HUES64 (cell line): ENCODE measurements around the gene ERCC6.

ENCODE experiments used
- H3K27ac ChIP-seq: 2 replicates; pipeline ENCODE4 v1.7.0; 2013; ENCODE audit warnings: low read depth, low read length, inconsistent platforms
- H3K27me3 ChIP-seq: 2 replicates; pipeline ENCODE4 v1.6.1; 2013; ENCODE audit warnings: mild to moderate bottlenecking, low read length; ENCODE audit not compliant: insufficient read depth
- H3K36me3 ChIP-seq: 2 replicates; pipeline ENCODE4 v1.6.1; 2013; ENCODE audit warnings: mild to moderate bottlenecking, low read length; ENCODE audit not compliant: insufficient read depth
- H3K4me1 ChIP-seq: 2 replicates; pipeline ENCODE4 v1.6.1; 2013; ENCODE audit warnings: mild to moderate bottlenecking, low read length, moderate library complexity; ENCODE audit not compliant: insufficient read depth
- H3K4me3 ChIP-seq: 2 replicates; pipeline ENCODE4 v1.5.1; 2013; ENCODE audit warnings: mild to moderate bottlenecking, low read length, moderate library complexity
- H3K9ac ChIP-seq: 2 replicates; pipeline ENCODE4 v1.6.1; 2013; ENCODE audit warnings: mild to moderate bottlenecking, low read depth, low read length
- H3K9me3 ChIP-seq: 2 replicates; pipeline ENCODE4 v1.6.1; 2013; ENCODE audit warnings: low read depth, low read length; ENCODE audit not compliant: insufficient read depth
- WGBS: fragments of 150-250, 120-280 bp; methylation state at CpG from one replicate; pipeline ENCODE4 v1.1.7; 2013; ENCODE audit warnings: missing lambda C conversion rate; 5-methylcytosine and 5-hydroxymethylcytosine counted together

Gene ERCC6

GRCh38 chr10:49527061-49527460, 11.9 kb downstream of the ERCC6 start:
- peaks cover 58% of the 10 kb centered on the region for H3K36me3 ChIP-seq
- no peak overlapping the region for H3K4me3 ChIP-seq
- no peak overlapping the region for H3K27ac ChIP-seq
- WGBS: 82% methylated on average over 2 of the region's 2 CpGs
- H3K4me1 ChIP-seq: peaks cover 3% of the 10 kb centered on the region; the same call in 1 of the 2 replicates
- no peaks in the 10 kb centered on the region for H3K27me3 ChIP-seq
- no peak overlapping the region for H3K9ac ChIP-seq
- H3K9me3 ChIP-seq: no peaks in the 10 kb centered on the region

- Histone ChIP-seq H3K36me3 (peaks cover 56% of the 10 kb centered on the region), H3K27me3 (no peaks in the 10 kb centered on the region), H3K27ac (no peak overlapping the region), H3K9ac (no peak overlapping the region), H3K4me3 (no peak overlapping the region), H3K9me3 (no peaks in the 10 kb centered on the region), H3K4me1 (peaks cover 3% of the 10 kb centered on the region; the same call in 1 of the 2 replicates)
- WGBS: 92% methylated on average over 2 of the region's 2 CpGs
Measured at GRCh38 chr10:49526619-49527018, 12.3 kb downstream of the ERCC6 start.

DNA sequence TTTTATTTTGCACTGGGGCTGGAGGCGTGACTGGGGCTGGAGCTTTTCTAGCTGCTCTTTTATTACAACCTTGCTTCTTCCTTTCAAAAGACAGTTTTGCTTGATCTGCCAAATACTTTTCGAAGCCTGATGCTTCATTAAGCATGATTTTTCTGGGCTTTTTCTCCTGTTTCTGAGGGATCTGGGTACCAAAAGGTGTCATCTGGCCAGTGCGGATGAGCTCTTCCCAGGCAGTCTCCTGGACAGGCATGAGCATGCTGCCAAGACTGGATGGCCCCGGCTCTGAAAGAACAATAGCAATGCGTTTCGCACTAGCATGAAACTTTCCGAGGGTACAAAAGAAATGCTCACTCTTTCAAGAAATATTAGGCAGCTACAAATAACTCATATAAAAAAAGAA, 14.4 kb downstream of the ERCC6 start:
- Histone ChIP-seq H3K9ac (no peak overlapping the region), H3K4me3 (no peak overlapping the region), H3K27me3 (no peaks in the 10 kb centered on the region), H3K27ac (no peak overlapping the region), H3K4me1 (peaks cover 3% of the 10 kb centered on the region; the same call in 1 of the 2 replicates), H3K36me3 (peaks cover 41% of the 10 kb centered on the region), H3K9me3 (no peaks in the 10 kb centered on the region)
- WGBS: 97% methylated on average over 7 of the region's 7 CpGs

DNA sequence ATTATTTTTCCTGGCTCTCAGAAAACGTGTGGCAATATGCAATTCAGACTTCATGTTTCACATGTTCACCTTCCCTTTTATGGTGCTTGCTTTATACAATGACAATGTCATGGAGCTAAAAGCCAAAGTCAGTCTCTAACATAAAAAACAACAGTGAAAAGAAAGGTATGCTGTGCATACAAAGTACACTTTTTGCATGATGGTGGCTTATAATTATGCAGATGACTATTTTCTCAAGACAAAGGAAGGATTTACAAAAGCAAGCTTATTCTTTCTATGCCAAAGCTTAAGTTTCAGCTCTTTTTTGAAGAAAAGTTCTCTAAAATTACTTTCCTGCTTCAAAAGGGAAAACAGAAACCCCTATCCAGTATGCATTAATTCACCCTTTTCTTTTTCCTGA, 15.6 kb downstream of the ERCC6 start:
- Histone ChIP-seq H3K27me3 (no peaks in the 10 kb centered on the region), H3K9ac (no peak overlapping the region), H3K36me3 (peaks cover 36% of the 10 kb centered on the region), H3K9me3 (no peaks in the 10 kb centered on the region), H3K27ac (no peak overlapping the region), H3K4me1 (peaks cover 3% of the 10 kb centered on the region; the same call in 1 of the 2 replicates), H3K4me3 (no peak overlapping the region)
- WGBS: 79% methylated on average over 1 of the region's 1 CpG

DNA sequence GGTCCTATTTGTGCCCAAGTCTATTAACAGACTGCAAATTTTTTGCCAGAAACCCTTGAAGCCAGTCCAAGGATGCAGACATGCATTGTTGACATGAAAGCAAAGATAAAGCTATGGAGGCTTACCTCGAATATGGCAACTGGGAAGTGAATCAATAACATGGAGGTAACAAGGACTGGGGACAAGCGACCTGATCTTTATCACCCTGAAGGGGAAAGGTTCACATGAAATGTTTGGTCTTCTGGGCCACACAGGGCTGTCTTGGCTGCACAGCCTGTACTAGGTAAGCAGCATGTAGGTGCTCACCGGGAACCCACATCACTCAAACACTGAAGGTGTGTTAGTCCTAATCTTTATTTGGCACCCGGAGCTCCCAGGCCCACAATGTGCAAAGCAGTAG, 17.9 kb downstream of the ERCC6 start:
- H3K9me3 ChIP-seq: no peaks in the 10 kb centered on the region
- WGBS: 97% methylated on average over 4 of the region's 4 CpGs
- H3K27me3 ChIP-seq: no peaks in the 10 kb centered on the region
- peaks cover 3% of the 10 kb centered on the region; the same call in 1 of the 2 replicates for H3K4me1 ChIP-seq
- no peak overlapping the region for H3K4me3 ChIP-seq
- H3K36me3 ChIP-seq: peaks cover 20% of the 10 kb centered on the region
- H3K9ac ChIP-seq: no peak overlapping the region
- H3K27ac ChIP-seq: no peak overlapping the region

DNA sequence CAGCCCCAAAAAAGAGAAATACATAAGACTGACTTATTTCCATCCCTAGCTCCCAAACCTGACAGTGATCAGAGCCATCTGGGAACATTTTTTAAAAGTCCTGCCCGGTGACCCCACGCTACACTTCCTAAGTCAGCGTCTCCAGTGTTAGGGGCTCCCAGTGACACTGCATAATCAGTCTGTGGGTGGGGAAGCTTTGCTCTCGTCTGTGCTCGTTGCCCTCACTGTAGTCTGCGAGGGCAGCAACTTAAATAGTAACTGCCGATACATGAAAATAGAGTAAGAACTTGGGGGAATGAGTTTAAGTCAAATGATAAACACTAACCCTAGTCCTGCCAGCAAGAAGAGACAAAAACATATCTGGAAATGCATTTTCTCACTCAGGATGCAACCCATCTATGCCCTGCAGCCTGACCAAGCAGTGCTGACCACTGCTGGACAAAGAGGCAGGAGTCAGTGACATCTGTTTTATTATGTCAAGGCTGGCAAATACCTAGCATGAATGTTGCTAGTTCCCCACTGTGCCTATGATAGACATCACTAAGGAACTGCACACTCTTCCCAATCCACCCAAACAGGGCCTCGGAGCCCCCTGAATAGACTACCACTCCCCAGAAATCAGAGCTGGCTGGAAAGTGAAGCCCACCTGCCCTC, 18.7 kb downstream of the ERCC6 start:
- Histone ChIP-seq H3K27me3 (no peaks in the 10 kb centered on the region), H3K27ac (no peak overlapping the region), H3K4me1 (peaks cover 3% of the 10 kb centered on the region; the same call in 1 of the 2 replicates), H3K36me3 (peaks cover 13% of the 10 kb centered on the region; the same call in 1 of the 2 replicates), H3K4me3 (no peak overlapping the region), H3K9me3 (no peaks in the 10 kb centered on the region), H3K9ac (no peak overlapping the region)
- WGBS: 93% methylated on average over 8 of the region's 8 CpGs

- Histone ChIP-seq H3K9ac (no peak overlapping the region), H3K36me3 (peaks cover 9% of the 10 kb centered on the region; the same call in 1 of the 2 replicates)
Measured at GRCh38 chr10:49519717-49520116, 19.2 kb downstream of the ERCC6 start.

DNA sequence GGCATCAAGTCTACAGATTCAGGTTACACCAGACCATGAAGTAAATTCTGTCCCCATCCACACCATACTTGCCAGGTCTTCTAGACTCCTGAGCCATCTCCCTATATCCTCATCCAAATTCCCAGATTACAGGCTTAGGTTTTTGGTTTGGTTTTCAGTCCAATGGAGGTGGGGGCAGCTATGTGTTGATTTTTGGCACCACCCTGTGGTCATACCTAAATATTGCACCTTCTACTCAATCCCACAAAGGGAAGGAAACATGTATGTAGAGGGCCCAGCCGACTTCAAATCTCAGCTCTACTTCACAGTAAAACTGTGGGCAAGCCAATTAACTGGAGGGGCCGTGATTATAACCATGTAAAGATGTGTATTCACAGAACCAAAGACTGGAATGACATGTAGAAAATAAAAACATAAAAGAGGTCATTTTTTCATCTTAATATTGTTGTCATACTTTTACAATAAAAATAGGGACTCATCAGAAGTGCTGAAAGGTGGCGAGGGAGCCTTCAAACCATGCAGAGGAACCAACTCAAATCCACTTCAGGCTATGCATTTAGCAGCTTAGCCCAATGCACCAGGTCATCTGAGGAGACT, 19.8 kb downstream of the ERCC6 start:
- Histone ChIP-seq H3K9ac (no peak overlapping the region), H3K27me3 (no peaks in the 10 kb centered on the region), H3K4me1 (peaks cover 3% of the 10 kb centered on the region; the same call in 1 of the 2 replicates), H3K4me3 (no peak overlapping the region), H3K9me3 (no peaks in the 10 kb centered on the region), H3K27ac (no peak overlapping the region), H3K36me3 (peaks cover 4% of the 10 kb centered on the region; the same call in 1 of the 2 replicates)
- 84% methylated on average over 3 of the region's 3 CpGs for WGBS

More at GRCh38 chr10:49519717-49520116, 19.2 kb downstream of the ERCC6 start:
- H3K27ac ChIP-seq: no peak overlapping the region
- peaks cover 3% of the 10 kb centered on the region; the same call in 1 of the 2 replicates for H3K4me1 ChIP-seq
- H3K4me3 ChIP-seq: no peak overlapping the region
- H3K27me3 ChIP-seq: no peaks in the 10 kb centered on the region
- 92% methylated on average over 2 of the region's 2 CpGs for WGBS
- H3K9me3 ChIP-seq: no peaks in the 10 kb centered on the region

DNA sequence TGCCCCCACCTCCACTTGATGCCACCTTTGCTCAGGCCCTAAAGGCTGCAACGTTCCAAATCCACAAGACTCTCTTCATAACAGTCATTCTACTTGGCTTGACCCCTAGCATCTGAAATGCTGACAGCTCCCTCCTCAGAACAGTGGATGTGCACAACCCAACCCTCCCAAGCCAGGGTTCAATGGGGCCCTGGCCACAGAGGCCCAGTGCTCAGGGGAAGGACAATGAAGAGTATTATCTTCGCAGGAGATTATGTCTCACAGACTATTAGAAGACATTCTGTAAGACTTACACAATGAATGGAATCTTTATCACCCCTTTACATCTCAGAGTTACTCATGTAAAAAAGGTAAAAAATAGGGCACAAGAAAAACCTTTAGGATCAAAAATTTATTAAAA, 20.4 kb downstream of the ERCC6 start:
- WGBS: 91% methylated on average over 2 of the region's 2 CpGs
- Histone ChIP-seq H3K36me3 (no peaks in the 10 kb centered on the region), H3K4me1 (peaks cover 3% of the 10 kb centered on the region; the same call in 1 of the 2 replicates)

DNA sequence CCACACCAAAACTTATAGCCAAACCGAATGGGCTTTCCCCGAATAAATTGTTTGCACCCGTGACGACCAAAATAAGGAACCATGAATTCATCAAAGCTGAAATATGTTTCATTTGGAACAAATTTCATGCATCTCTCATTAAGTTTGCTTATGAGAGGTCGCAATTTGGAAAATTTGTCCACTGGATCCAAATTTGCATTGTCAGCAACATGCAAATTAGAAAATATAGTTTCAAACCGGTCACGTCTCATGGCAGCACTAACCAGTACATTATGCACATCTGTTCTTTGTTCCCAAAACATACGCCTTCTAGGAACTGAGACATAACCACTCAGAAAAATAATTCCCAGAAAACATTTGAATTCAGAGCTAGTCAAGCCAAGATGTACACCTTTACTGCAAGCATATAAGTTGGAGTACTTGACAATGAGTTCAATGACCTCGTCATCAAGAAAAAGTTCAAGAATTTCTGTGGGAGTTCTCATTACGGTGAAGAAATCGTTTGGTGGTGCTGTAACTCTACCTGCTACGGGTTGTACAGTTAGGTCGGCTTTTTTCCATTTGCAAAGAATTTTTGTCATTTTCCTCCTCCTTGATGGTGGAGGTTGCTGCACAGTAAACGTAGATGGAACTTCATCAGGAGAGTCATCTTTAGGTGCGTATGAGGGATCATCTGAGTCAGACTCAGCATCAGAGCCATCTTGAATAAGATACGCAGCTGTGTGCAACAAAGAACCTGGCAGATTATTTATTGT, 22.5 kb downstream of the ERCC6 start:
- H3K4me1 ChIP-seq: no peaks in the 10 kb centered on the region
- 95% methylated on average over 16 of the region's 16 CpGs for WGBS
- no peaks in the 10 kb centered on the region for H3K9me3 ChIP-seq
- H3K4me3 ChIP-seq: no peak overlapping the region
- no peaks in the 10 kb centered on the region for H3K36me3 ChIP-seq
- H3K27me3 ChIP-seq: no peaks in the 10 kb centered on the region
- H3K27ac ChIP-seq: no peak overlapping the region
- no peak overlapping the region for H3K9ac ChIP-seq

More for the DNA sequence above, 20.4 kb downstream of the ERCC6 start:
- H3K27me3 ChIP-seq: no peaks in the 10 kb centered on the region
- no peak overlapping the region for H3K4me3 ChIP-seq
- H3K27ac ChIP-seq: no peak overlapping the region
- no peak overlapping the region for H3K9ac ChIP-seq
- H3K9me3 ChIP-seq: no peaks in the 10 kb centered on the region
